Muscle of leg (tissue), 11 donors: Measurements from ENCODE around the gene UBALD1. TPM values are rescaled to one million over a fixed set of nuclear protein-coding genes. Genes with fewer than 3 reads are reported as not detected.

ENCODE experiments used
- DNase-seq: peaks from one replicate; pipeline ENCODE4 v3.0.0; 2013
- H3K27ac ChIP-seq: one replicate; pipeline ENCODE4 v1.5.1; 2013; ENCODE audit warnings: mild to moderate bottlenecking, low read length, control low read depth
- H3K27me3 ChIP-seq: one replicate; pipeline ENCODE4 v1.6.1; 2013; ENCODE audit warnings: low read length; ENCODE audit not compliant: control insufficient read depth, insufficient read depth
- H3K36me3 ChIP-seq: one replicate; pipeline ENCODE4 v1.6.1; 2013; ENCODE audit warnings: low read length; ENCODE audit not compliant: control insufficient read depth, insufficient read depth
- H3K4me1 ChIP-seq: one replicate; pipeline ENCODE4 v1.6.1; 2013; ENCODE audit warnings: low read length; ENCODE audit not compliant: control insufficient read depth, insufficient read depth
- H3K4me3 ChIP-seq: one replicate; pipeline ENCODE4 v1.5.1; 2013; ENCODE audit warnings: low read length, control low read depth
- H3K9me3 ChIP-seq: replicated peaks from 2 replicates; pipeline ENCODE4 v1.6.1; 2013; ENCODE audit warnings: low read depth, low read length; ENCODE audit not compliant: control insufficient read depth
- WGBS: methylation state at CpG from one replicate; pipeline ENCODE4 v1.1.5; 2013; ENCODE audit warnings: missing lambda C conversion rate; ENCODE audit not compliant: insufficient coverage; 5-methylcytosine and 5-hydroxymethylcytosine counted together
- polyA plus RNA-seq, 8 donors: library from polyadenylated mRNA; unstranded; fragments of 120-200 nt; gene quantifications; one replicate each; pipeline versions ENCODE4 v1.2.1 to v1.2.3, GENCODE V29; 2013; ENCODE audit warnings: inconsistent platforms in 1 of 8, low replicate concordance in 1 of 8; ENCODE audit not compliant: insufficient read length in 8 of 8, insufficient read depth in 1 of 8
- total RNA-seq: library from RNA; stranded (reverse); fragments of 120-200 nt; gene quantifications from one replicate; pipeline ENCODE4 v1.2.4, GENCODE V29; 2013

UBALD1 gene
- total and polyA plus RNA-seq, 9 donors, result 7.4 to 24.5 (median 23.1) TPM

GRCh38 chr16:4618645-4619418 lies 4.1 kb upstream of the UBALD1 start:
- Histone ChIP-seq H3K4me3 (no peak overlapping the region), H3K27ac (no peak overlapping the region)
- 78% methylated on average over 5 of the region's 8 CpGs for WGBS

GRCh38 chr16:4617880-4618279 lies 3.2 kb upstream of the UBALD1 start:
- WGBS, result 75% methylated on average over 8 of the region's 8 CpGs
- H3K27me3 ChIP-seq, result no peaks in the 10 kb centered on the region
- H3K36me3 ChIP-seq, result no peaks in the 10 kb centered on the region
- H3K4me3 ChIP-seq, result no peak overlapping the region
- no peaks in the 10 kb centered on the region for H3K9me3 ChIP-seq
- peak; percentile 23 for DNase-seq
- peaks cover 45% of the 10 kb centered on the region for H3K4me1 ChIP-seq
- H3K27ac ChIP-seq, result peak overlapping the region; percentile 100

More at GRCh38 chr16:4618645-4619418, 4.1 kb upstream of the UBALD1 start:
- H3K27me3 ChIP-seq, result no peaks in the 10 kb centered on the region
- peaks cover 37% of the 10 kb centered on the region for H3K4me1 ChIP-seq
- H3K36me3 ChIP-seq, result no peaks in the 10 kb centered on the region
- DNase-seq, result no peak
- H3K9me3 ChIP-seq, result no peaks in the 10 kb centered on the region

- Histone ChIP-seq H3K9me3 (no peaks in the 10 kb centered on the region), H3K27ac (peak overlapping the region; percentile 100), H3K4me1 (peaks cover 52% of the 10 kb centered on the region), H3K4me3 (peak overlapping the region; percentile 72), H3K27me3 (no peaks in the 10 kb centered on the region), H3K36me3 (no peaks in the 10 kb centered on the region)
- peak; percentile 100 for DNase-seq
- whole genome bisulfite sequencing, result under 1% methylated on average over 50 of the region's 57 CpGs
Measured at GRCh38 chr16:4616047-4616811, 1.5 kb upstream of the UBALD1 start.

GRCh38 chr16:4615384-4616046 lies 827 bp upstream of the UBALD1 start:
- Histone ChIP-seq H3K9me3 (no peaks in the 10 kb centered on the region), H3K4me1 (peaks cover 52% of the 10 kb centered on the region), H3K27me3 (no peaks in the 10 kb centered on the region), H3K4me3 (peak overlapping the region; percentile 57), H3K27ac (peak overlapping the region; percentile 95), H3K36me3 (no peaks in the 10 kb centered on the region)
- 68% methylated on average over 39 of the region's 39 CpGs for WGBS
- DNase-seq, result peak; percentile 52

- Histone ChIP-seq H3K27ac (peak overlapping the region; percentile 13), H3K4me3 (peak overlapping the region; percentile 57), H3K4me1 (peaks cover 47% of the 10 kb centered on the region), H3K9me3 (no peaks in the 10 kb centered on the region), H3K27me3 (no peaks in the 10 kb centered on the region), H3K36me3 (peaks cover 10% of the 10 kb centered on the region)
- 1% methylated on average over 74 of the region's 92 CpGs for WGBS
- DNase-seq, result peak; percentile 49
Measured at GRCh38 chr16:4613636-4614570, 785 bp downstream of the UBALD1 start.

GRCh38 chr16:4612977-4613635 lies 1.6 kb downstream of the UBALD1 start:
- Histone ChIP-seq H3K27ac (peak overlapping the region; percentile 13), H3K4me3 (peak overlapping the region; percentile 57), H3K9me3 (no peaks in the 10 kb centered on the region), H3K36me3 (peaks cover 13% of the 10 kb centered on the region), H3K27me3 (no peaks in the 10 kb centered on the region), H3K4me1 (peaks cover 43% of the 10 kb centered on the region)
- 81% methylated on average over 3 of the region's 14 CpGs for WGBS
- DNase-seq, result peak; percentile 18

- Histone ChIP-seq H3K4me3 (no peak overlapping the region), H3K27me3 (no peaks in the 10 kb centered on the region), H3K27ac (no peak overlapping the region), H3K36me3 (peaks cover 19% of the 10 kb centered on the region), H3K9me3 (no peaks in the 10 kb centered on the region), H3K4me1 (peaks cover 38% of the 10 kb centered on the region)
- 79% methylated on average over 3 of the region's 7 CpGs for WGBS
- peak; percentile 13 for DNase-seq
Measured at GRCh38 chr16:4612474-4612931, 2.2 kb downstream of the UBALD1 start.

GRCh38 chr16:4611337-4612021 lies 3.2 kb downstream of the UBALD1 start:
- Histone ChIP-seq H3K27me3 (no peaks in the 10 kb centered on the region), H3K36me3 (peaks cover 26% of the 10 kb centered on the region), H3K4me3 (no peak overlapping the region), H3K9me3 (no peaks in the 10 kb centered on the region), H3K4me1 (peaks cover 28% of the 10 kb centered on the region), H3K27ac (no peak overlapping the region)
- DNase-seq, result no peak
- WGBS, result 85% methylated on average over 21 of the region's 22 CpGs
